Neuronal stem cell (in vitro differentiated cells): ENCODE measurements around the gene IL21R.

ENCODE experiments used
- DNase-seq: peaks from one replicate; pipeline ENCODE4 v3.0.0-alpha.2; 2013; ENCODE audit warnings: low spot score
- H2AFZ ChIP-seq: one replicate; pipeline ENCODE4 v1.6.1; 2013; ENCODE audit warnings: mild to moderate bottlenecking, low read length, inconsistent platforms
- H2AK5ac ChIP-seq: 2 replicates; pipeline ENCODE4 v1.6.1; 2013; ENCODE audit warnings: low read depth, mild to moderate bottlenecking, inconsistent platforms, low read length, moderate library complexity, mixed read lengths
- H2BK120ac ChIP-seq: 2 replicates; pipeline ENCODE4 v1.6.1; 2013; ENCODE audit warnings: low read depth, mild to moderate bottlenecking, inconsistent platforms, low read length, moderate library complexity, mixed read lengths
- H2BK12ac ChIP-seq: one replicate; pipeline ENCODE4 v1.6.1; 2013; ENCODE audit warnings: low read length, inconsistent platforms
- H2BK15ac ChIP-seq: 2 replicates; pipeline ENCODE4 v1.6.1; 2013; ENCODE audit warnings: mild to moderate bottlenecking, low read length, inconsistent platforms, mixed read lengths
- H2BK5ac ChIP-seq: one replicate; pipeline ENCODE4 v1.6.1; 2013; ENCODE audit warnings: inconsistent platforms, mild to moderate bottlenecking, low read length, moderate library complexity
- H3K14ac ChIP-seq: one replicate; pipeline ENCODE4 v1.6.1; 2013; ENCODE audit warnings: low read length, inconsistent platforms
- H3K18ac ChIP-seq: 2 replicates; pipeline ENCODE4 v1.6.1; 2013; ENCODE audit warnings: low read length, inconsistent platforms
- H3K23ac ChIP-seq: 2 replicates; pipeline ENCODE4 v1.6.1; 2013; ENCODE audit warnings: low read depth, mild to moderate bottlenecking, mixed read lengths, low read length, inconsistent platforms; ENCODE audit not compliant: poor library complexity
- H3K27ac ChIP-seq: replicated peaks from 3 replicates; pipeline ENCODE4 v1.5.1; 2013; ENCODE audit warnings: low read length, inconsistent platforms
- H3K27me3 ChIP-seq, 3 experiments: 2 replicates each; pipeline ENCODE4 v1.6.1; 2013; ENCODE audit warnings: low read length in 3 of 3, mild to moderate bottlenecking in 2 of 3, inconsistent platforms in 1 of 3, low read depth in 1 of 3, mixed read lengths in 1 of 3, moderate library complexity in 1 of 3; ENCODE audit not compliant: control insufficient read depth in 3 of 3, insufficient read depth in 3 of 3
- H3K36me3 ChIP-seq, 2 donors: replicated peaks in 1 of 2; 2 replicates each; pipeline ENCODE4 v1.6.1; 2013; ENCODE audit warnings: low read length in 2 of 2; ENCODE audit not compliant: control insufficient read depth in 2 of 2, insufficient read depth in 2 of 2
- H3K4ac ChIP-seq: 2 replicates; pipeline ENCODE4 v1.6.1; 2013; ENCODE audit warnings: inconsistent platforms, mild to moderate bottlenecking, low read length, moderate library complexity
- H3K4me1 ChIP-seq, 2 donors: 1 replicate in 1 of 2; 2 replicates in 1 of 2; pipeline ENCODE4 v1.6.1; 2013; ENCODE audit warnings: low read length in 2 of 2, low read depth in 1 of 2; ENCODE audit not compliant: control insufficient read depth in 2 of 2, insufficient read depth in 1 of 2
- H3K4me2 ChIP-seq: one replicate; pipeline ENCODE4 v1.6.1; 2013; ENCODE audit warnings: mild to moderate bottlenecking, low read length, inconsistent platforms; ENCODE audit not compliant: insufficient read depth, poor library complexity, severe bottlenecking
- H3K4me3 ChIP-seq, 2 donors: 2 replicates each; pipeline ENCODE4 v1.5.1; 2013; ENCODE audit warnings: low read length in 2 of 2, mild to moderate bottlenecking in 2 of 2, inconsistent platforms in 1 of 2, moderate library complexity in 1 of 2
- H3K79me1 ChIP-seq: one replicate; pipeline ENCODE4 v1.6.1; 2013; ENCODE audit warnings: low read depth, mild to moderate bottlenecking, inconsistent platforms, low read length, moderate library complexity
- H3K9ac ChIP-seq: one replicate; pipeline ENCODE4 v1.6.1; 2013; ENCODE audit warnings: mild to moderate bottlenecking, low read depth, low read length, inconsistent platforms; ENCODE audit not compliant: poor library complexity
- H3K9me3 ChIP-seq, 2 donors: replicated peaks in 1 of 2; 2 replicates each; pipeline versions ENCODE3 to v1.6.1; 2013; ENCODE audit warnings: low read length in 2 of 2, mild to moderate bottlenecking in 2 of 2, inconsistent platforms in 1 of 2, low read depth in 1 of 2, mixed read lengths in 1 of 2, moderate library complexity in 1 of 2; ENCODE audit not compliant: control insufficient read depth in 2 of 2, insufficient read depth in 1 of 2
- H4K8ac ChIP-seq: one replicate; pipeline ENCODE4 v1.6.1; 2013; ENCODE audit warnings: low read depth, mild to moderate bottlenecking, inconsistent platforms, low read length, moderate library complexity
- H4K91ac ChIP-seq: one replicate; pipeline ENCODE4 v1.6.1; 2013; ENCODE audit warnings: low read length, low read depth, mild to moderate bottlenecking, inconsistent platforms; ENCODE audit not compliant: poor library complexity
- WGBS, 2 donors: extraction: QIAGEN DNeasy Blood & Tissue Kit; methylation state at CpG; one replicate each; pipeline ENCODE4 v1.1.7; 2013; ENCODE audit warnings: missing lambda C conversion rate in 2 of 2, mixed read lengths in 1 of 2; ENCODE audit not compliant: insufficient read length in 2 of 2, insufficient replicate concordance in 1 of 2; ENCODE audit errors: extremely low coverage in 2 of 2; 5-methylcytosine and 5-hydroxymethylcytosine counted together

IL21R gene

DNA sequence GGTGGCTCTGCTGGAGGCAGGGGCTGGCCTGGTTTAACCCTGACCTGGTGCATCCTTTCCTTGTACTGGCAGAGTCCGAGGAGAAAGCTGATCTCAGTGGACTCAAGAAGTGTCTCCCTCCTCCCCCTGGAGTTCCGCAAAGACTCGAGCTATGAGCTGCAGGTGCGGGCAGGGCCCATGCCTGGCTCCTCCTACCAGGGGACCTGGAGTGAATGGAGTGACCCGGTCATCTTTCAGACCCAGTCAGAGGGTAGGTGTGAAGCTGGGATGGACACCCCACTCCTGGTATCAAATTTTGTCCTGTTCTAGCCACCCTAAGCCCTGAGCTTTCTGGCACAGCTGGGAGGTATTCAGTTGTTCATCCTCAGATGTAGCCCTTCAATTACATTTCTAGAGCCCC lies 42.5 kb downstream of the IL21R start:
- Histone ChIP-seq H3K4ac (no peak overlapping the region), H3K9me3 (peaks cover 10 to 13% of the 10 kb centered on the region in 2 donors), H3K27me3 (no peaks in the 10 kb centered on the region), H3K4me2 (no peak overlapping the region), H3K4me1 (peaks cover 0 to 1% of the 10 kb centered on the region in 2 donors), H4K8ac (no peak overlapping the region), H3K79me1 (no peaks in the 10 kb centered on the region), H2AK5ac (no peak overlapping the region), H3K23ac (no peak overlapping the region), H2BK5ac (no peak overlapping the region), H4K91ac (no peak overlapping the region), H3K4me3 (no peak overlapping the region), H2BK120ac (no peak overlapping the region), H2AFZ (no peak overlapping the region), H3K18ac (no peak overlapping the region), H2BK12ac (no peak overlapping the region), H3K9ac (no peak overlapping the region), H3K14ac (no peak overlapping the region), H2BK15ac (no peak overlapping the region), H3K36me3 (peaks cover 0 to under 1% of the 10 kb centered on the region in 2 donors), H3K27ac (no peak overlapping the region)
- WGBS, 2 donors: no CpG with 5 or more reads among the region's 5 CpGs
- no peak for DNase-seq

DNA sequence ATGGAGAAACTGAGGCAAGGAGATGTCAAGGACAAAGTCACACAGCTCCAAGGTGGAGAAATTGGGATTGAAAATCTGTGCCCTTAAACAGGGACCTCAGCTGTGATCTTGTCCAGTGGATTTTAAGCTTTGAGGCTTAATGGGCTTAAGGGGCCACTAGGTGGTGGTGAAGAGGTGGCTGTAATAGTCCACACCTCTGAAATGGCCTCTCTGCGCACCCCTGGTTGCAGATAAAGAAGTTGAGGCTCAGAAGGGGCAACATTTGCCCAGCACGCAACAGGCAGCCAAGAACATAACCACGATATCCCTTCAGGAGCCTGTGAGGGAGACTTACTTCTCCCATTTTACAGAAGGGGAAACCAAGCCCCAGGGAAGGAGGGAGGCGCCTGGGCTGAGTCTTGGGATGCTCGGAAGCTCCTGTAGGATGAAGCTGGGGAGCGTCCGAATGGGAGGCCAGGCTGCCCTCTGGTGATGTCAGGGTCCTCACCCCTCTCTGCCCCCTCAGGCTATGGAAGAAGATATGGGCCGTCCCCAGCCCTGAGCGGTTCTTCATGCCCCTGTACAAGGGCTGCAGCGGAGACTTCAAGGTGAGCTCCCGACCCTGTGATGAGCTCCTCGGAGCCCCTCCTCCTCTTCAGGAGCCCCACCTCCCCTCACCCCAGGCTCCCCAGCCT lies 43.7 kb downstream of the IL21R start:
- H4K91ac ChIP-seq: no peak overlapping the region
- peaks cover 10 to 12% of the 10 kb centered on the region in 2 donors for H3K9me3 ChIP-seq
- H3K18ac ChIP-seq: no peak overlapping the region
- no peak overlapping the region for H2AK5ac ChIP-seq
- H3K14ac ChIP-seq: no peak overlapping the region
- H2AFZ ChIP-seq: no peak overlapping the region
- H4K8ac ChIP-seq: no peak overlapping the region
- no peak overlapping the region for H3K4me3 ChIP-seq
- no peaks in the 10 kb centered on the region for H3K4me1 ChIP-seq
- H2BK120ac ChIP-seq: no peak overlapping the region
- no peak overlapping the region for H3K4ac ChIP-seq
- no peak overlapping the region for H3K4me2 ChIP-seq
- H3K23ac ChIP-seq: no peak overlapping the region
- no CpG with 5 or more reads among the region's 12 CpGs for WGBS, 2 donors
- no peak for DNase-seq
- no peaks in the 10 kb centered on the region for H3K27me3 ChIP-seq
- no peak overlapping the region for H3K27ac ChIP-seq
- no peaks in the 10 kb centered on the region for H3K79me1 ChIP-seq
- no peak overlapping the region for H2BK15ac ChIP-seq
- no peak overlapping the region for H3K9ac ChIP-seq
- H2BK12ac ChIP-seq: no peak overlapping the region
- no peaks in the 10 kb centered on the region for H3K36me3 ChIP-seq
- no peak overlapping the region for H2BK5ac ChIP-seq

DNA sequence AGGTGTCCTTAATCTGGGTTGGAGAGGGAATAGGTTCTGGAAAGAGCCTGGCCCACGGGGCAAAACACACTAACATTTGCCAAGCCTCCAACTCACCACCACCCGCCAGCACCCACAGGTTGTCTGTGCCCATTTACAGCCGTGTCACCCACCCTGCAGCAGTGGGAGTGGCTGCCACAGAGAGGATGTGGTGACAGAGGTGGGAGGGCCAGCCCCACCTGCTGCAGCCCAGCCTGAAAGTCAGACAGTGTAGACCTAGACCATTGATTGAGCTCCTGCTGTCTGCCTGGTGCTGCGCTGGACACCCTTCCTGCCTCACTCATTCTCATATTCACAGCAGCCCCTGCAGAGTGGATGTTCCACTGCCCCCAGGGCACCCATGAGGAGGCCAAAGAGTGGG lies 44.7 kb downstream of the IL21R start:
- H3K9me3 ChIP-seq: peaks cover 10 to 12% of the 10 kb centered on the region in 2 donors
- no peak overlapping the region for H4K8ac ChIP-seq
- H3K14ac ChIP-seq: no peak overlapping the region
- no peak for DNase-seq
- no CpG with 5 or more reads among the region's 4 CpGs for WGBS, 2 donors
- no peak overlapping the region for H4K91ac ChIP-seq
- no peaks in the 10 kb centered on the region for H3K27me3 ChIP-seq
- no peaks in the 10 kb centered on the region for H3K36me3 ChIP-seq
- no peak overlapping the region for H2BK120ac ChIP-seq
- no peaks in the 10 kb centered on the region for H3K4me1 ChIP-seq
- peak overlapping the region; percentile 25 for H3K23ac ChIP-seq
- no peak overlapping the region for H3K4ac ChIP-seq
- no peak overlapping the region for H2BK12ac ChIP-seq
- no peak overlapping the region for H2BK5ac ChIP-seq
- no peak overlapping the region for H3K4me3 ChIP-seq
- H2AK5ac ChIP-seq: no peak overlapping the region
- no peak overlapping the region for H3K4me2 ChIP-seq
- H3K18ac ChIP-seq: peak overlapping the region; percentile 52
- H3K27ac ChIP-seq: no peak overlapping the region
- no peak overlapping the region for H2AFZ ChIP-seq
- no peak overlapping the region for H2BK15ac ChIP-seq
- no peaks in the 10 kb centered on the region for H3K79me1 ChIP-seq
- H3K9ac ChIP-seq: no peak overlapping the region

DNA sequence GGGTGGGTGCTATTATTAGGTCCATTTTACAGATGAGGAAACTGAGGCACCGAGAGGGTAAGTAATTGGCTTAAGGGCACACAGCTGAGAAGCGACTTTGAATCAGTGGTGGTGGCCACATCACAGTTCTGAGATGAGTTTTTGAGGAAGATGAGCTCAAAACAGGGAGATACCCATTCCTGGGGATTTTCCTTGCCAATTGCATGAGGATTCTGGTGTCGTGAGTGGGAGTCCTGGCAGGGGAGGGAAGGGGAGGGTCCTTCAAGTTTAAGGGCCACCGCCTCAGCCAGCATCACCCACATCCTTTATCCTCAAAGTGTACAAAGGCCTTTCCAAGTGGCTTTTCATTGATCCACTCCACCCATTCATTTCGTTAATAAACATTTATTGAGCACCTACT lies 45.3 kb downstream of the IL21R start:
- H3K9ac ChIP-seq: no peak overlapping the region
- H2BK15ac ChIP-seq: no peak overlapping the region
- no peaks in the 10 kb centered on the region for H3K4me1 ChIP-seq
- H2BK120ac ChIP-seq: no peak overlapping the region
- no peak overlapping the region for H4K91ac ChIP-seq
- no peaks in the 10 kb centered on the region for H3K79me1 ChIP-seq
- no peak for DNase-seq
- peaks cover 10 to 12% of the 10 kb centered on the region in 2 donors for H3K9me3 ChIP-seq
- no peaks in the 10 kb centered on the region for H3K36me3 ChIP-seq
- H3K14ac ChIP-seq: no peak overlapping the region
- H4K8ac ChIP-seq: no peak overlapping the region
- no peak overlapping the region for H3K23ac ChIP-seq
- no peak overlapping the region for H3K27ac ChIP-seq
- no peak overlapping the region for H3K4ac ChIP-seq
- H2AFZ ChIP-seq: no peak overlapping the region
- H2BK5ac ChIP-seq: no peak overlapping the region
- H2BK12ac ChIP-seq: no peak overlapping the region
- WGBS, 2 donors: no CpG with 5 or more reads among the region's 5 CpGs
- no peak overlapping the region for H3K18ac ChIP-seq
- no peak overlapping the region for H2AK5ac ChIP-seq
- no peaks in the 10 kb centered on the region for H3K27me3 ChIP-seq
- H3K4me2 ChIP-seq: no peak overlapping the region
- no peak overlapping the region for H3K4me3 ChIP-seq
